Measurements from ENCODE around the gene MRPS23. TPM values are rescaled to one million over a fixed set of nuclear protein-coding genes. Genes with fewer than 3 reads are reported as not detected.

Gene MRPS23
- total RNA-seq, 2 donors from 2014 or later = 1.3 to 13.7 TPM

GRCh38 chr17:57842280-57842679 is 7.6 kb downstream of the MRPS23 start:
- 55 to 57% methylated on average over 1 of the region's 1 CpG for WGBS, 2 donors
- no peak for ATAC-seq
- no peaks in the 10 kb centered on the region for H3K27me3 ChIP-seq
- H3K27ac ChIP-seq = no peak overlapping the region
- no peaks in the 10 kb centered on the region for H3K4me1 ChIP-seq
- DNase-seq = no peak
- H3K4me3 ChIP-seq = no peak overlapping the region
- no peak for TF ChIP-seq CTCF (IDR thresholded peaks at IDR 0.05)
- TF ChIP-seq POLR2A (IDR thresholded peaks at IDR 0.05) = no peak
- H3K9me3 ChIP-seq = no peaks in the 10 kb centered on the region
- H3K36me3 ChIP-seq (replicated peaks in 1 of 2; ENCODE audit: insufficient read depth in 1 of 2, low read depth in 2 of 2) = peaks cover 7 to 20% of the 10 kb centered on the region in 2 donors
- intact Hi-C loops (cut with DNase I) = no loop called here

GRCh38 chr17:57839571-57839923 is 10.3 kb downstream of the MRPS23 start:
- ATAC-seq = no peak
- peaks cover 7 to 20% of the 10 kb centered on the region in 2 donors for H3K36me3 ChIP-seq (replicated peaks in 1 of 2; ENCODE audit: insufficient read depth in 1 of 2, low read depth in 2 of 2)

GRCh38 chr17:57838857-57839570 is 10.8 kb downstream of the MRPS23 start:
- DNase-seq (no peak), ATAC-seq (no peak)
- Histone ChIP-seq H3K4me3 (no peak overlapping the region), H3K4me1 (peaks cover 5% of the 10 kb centered on the region), H3K36me3 (replicated peaks in 1 of 2; ENCODE audit: insufficient read depth in 1 of 2, low read depth in 2 of 2) (peaks cover 7 to 20% of the 10 kb centered on the region in 2 donors), H3K27ac (peak overlapping the region in 1 of 4 donors; percentile 51), H3K9me3 (no peaks in the 10 kb centered on the region), H3K27me3 (no peaks in the 10 kb centered on the region)
- TF ChIP-seq CTCF (IDR thresholded peaks at IDR 0.05) (no peak), POLR2A (IDR thresholded peaks at IDR 0.05) (no peak)
- 46 to 55% methylated on average over 6 of the region's 6 CpGs for WGBS, 2 donors
- intact Hi-C loops (cut with DNase I) = loop anchor here (10.0 kb wide), 2 partner anchors 594 to 714 kb away; no protein-coding TSS in a partner anchor

More at GRCh38 chr17:57839571-57839923, 10.3 kb downstream of the MRPS23 start:
- Histone ChIP-seq H3K27ac (no peak overlapping the region), H3K4me1 (no peaks in the 10 kb centered on the region), H3K9me3 (no peaks in the 10 kb centered on the region), H3K4me3 (no peak overlapping the region), H3K27me3 (no peaks in the 10 kb centered on the region)
- intact Hi-C loops (cut with DNase I) = loop anchor here (10.0 kb wide), 2 partner anchors 595 to 715 kb away; no protein-coding TSS in a partner anchor
- WGBS, 2 donors = 40 to 53% methylated on average over 6 of the region's 6 CpGs
- TF ChIP-seq POLR2A (IDR thresholded peaks at IDR 0.05) = no peak
- no peak for DNase-seq

- peaks cover 11% of the 10 kb centered on the region for H3K4me1 ChIP-seq
- TF ChIP-seq CTCF (IDR thresholded peaks at IDR 0.05) = no peak
- TF ChIP-seq POLR2A (IDR thresholded peaks at IDR 0.05) = no peak
- no peak for ATAC-seq
- intact Hi-C loops (cut with DNase I) = loop anchor here (10.0 kb wide), 2 partner anchors 594 to 714 kb away; no protein-coding TSS in a partner anchor
- H3K4me3 ChIP-seq = no peak overlapping the region
- 31 to 49% methylated on average over 4 of the region's 4 CpGs for WGBS, 2 donors
- no peaks in the 10 kb centered on the region for H3K27me3 ChIP-seq
- peak overlapping the region in 1 of 4 donors; percentile 51 for H3K27ac ChIP-seq
- H3K36me3 ChIP-seq (replicated peaks in 1 of 2; ENCODE audit: insufficient read depth in 1 of 2, low read depth in 2 of 2) = peaks cover 7 to 20% of the 10 kb centered on the region in 2 donors
- no peaks in the 10 kb centered on the region for H3K9me3 ChIP-seq
- DNase-seq = no peak
Measured at GRCh38 chr17:57838453-57838852, 11.4 kb downstream of the MRPS23 start.

- Histone ChIP-seq H3K4me1 (peaks cover 17% of the 10 kb centered on the region), H3K27ac (no peak overlapping the region), H3K27me3 (no peaks in the 10 kb centered on the region), H3K4me3 (no peak overlapping the region), H3K36me3 (replicated peaks in 1 of 2; ENCODE audit: insufficient read depth in 1 of 2, low read depth in 2 of 2) (peaks cover 7 to 17% of the 10 kb centered on the region in 2 donors), H3K9me3 (no peaks in the 10 kb centered on the region)
- intact Hi-C loops (cut with DNase I) = loop anchor here (10.0 kb wide), 2 partner anchors 591 to 711 kb away; no protein-coding TSS in a partner anchor
- ATAC-seq (no peak), DNase-seq (no peak)
- TF ChIP-seq POLR2A (IDR thresholded peaks at IDR 0.05) (no peak), CTCF (IDR thresholded peaks at IDR 0.05) (no peak)
- 98 to 100% methylated on average over 2 of the region's 2 CpGs for WGBS, 2 donors
Measured at GRCh38 chr17:57835333-57835900, 14.4 kb downstream of the MRPS23 start.
